ENCODE data around the gene GCK. TPM values are rescaled to one million over a fixed set of nuclear protein-coding genes. Genes with fewer than 3 reads are reported as not detected.

GCK gene
- total RNA-seq, 1 donor from 2014 or later, result not detected

DNA sequence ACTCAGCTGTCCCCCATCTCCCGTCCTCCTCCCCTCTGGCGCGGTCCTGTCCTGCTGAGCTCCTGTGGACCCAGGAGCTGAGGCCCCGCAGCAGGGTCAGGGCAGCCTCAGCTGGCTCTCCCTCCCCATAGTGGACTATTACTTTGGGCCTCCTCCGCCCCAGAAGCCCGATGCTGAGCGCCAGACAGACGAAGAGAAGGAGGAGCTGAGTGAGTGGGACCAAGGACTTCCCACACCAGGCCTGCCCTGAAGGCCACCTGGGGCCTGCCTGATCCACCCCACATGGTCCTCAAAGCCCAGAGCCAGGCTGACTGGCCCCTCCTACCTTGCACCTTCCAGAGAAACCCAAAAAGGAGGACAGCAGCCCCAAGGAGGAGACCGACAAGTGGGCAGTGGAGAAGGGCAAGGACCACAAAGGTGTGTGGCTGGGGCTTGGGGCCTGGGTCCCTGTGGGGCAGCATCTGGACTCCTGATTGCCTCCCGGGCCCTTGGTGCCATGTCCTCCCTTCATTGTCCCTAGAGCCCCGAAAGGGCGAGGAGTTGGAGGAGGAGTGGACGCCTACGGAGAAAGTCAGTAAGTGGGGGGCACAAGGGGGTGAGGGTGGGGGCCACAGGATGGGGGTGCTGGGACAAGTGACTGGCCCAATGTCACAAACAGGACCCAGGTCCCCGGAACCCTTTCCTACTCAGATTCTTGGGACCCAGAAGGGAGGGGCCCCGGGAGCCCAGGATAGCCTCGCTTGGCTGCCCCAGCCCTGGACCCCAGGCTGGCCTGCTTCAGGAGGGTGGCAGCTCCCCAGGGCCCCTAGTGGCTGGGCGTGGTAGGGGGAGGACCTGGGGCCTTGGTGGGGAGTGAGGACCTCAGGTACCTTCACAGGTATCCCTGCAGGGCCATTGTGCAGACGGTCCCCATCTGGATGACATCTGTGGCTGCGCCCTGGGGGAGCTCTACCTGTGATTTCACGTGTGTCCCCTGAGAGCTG lies 80.2 kb downstream of the GCK start:
- Mint-ChIP-seq H3K9me3 (ENCODE audit: unreplicated experiment) (no peaks in the 10 kb centered on the region), H3K36me3 (ENCODE audit: low read depth, unreplicated experiment) (peaks cover 12% of the 10 kb centered on the region), H3K27ac (ENCODE audit: unreplicated experiment) (no peak overlapping the region), H3K4me1 (ENCODE audit: unreplicated experiment) (peaks cover 9% of the 10 kb centered on the region), H3K4me3 (ENCODE audit: unreplicated experiment) (no peak overlapping the region), H3K27me3 (ENCODE audit: unreplicated experiment) (peaks cover 12% of the 10 kb centered on the region)
- no peak for TF ChIP-seq CTCF (IDR thresholded peaks at IDR 0.05; ENCODE audit: unreplicated experiment)
- DNase-seq (ENCODE audit: low spot score), result no peak

DNA sequence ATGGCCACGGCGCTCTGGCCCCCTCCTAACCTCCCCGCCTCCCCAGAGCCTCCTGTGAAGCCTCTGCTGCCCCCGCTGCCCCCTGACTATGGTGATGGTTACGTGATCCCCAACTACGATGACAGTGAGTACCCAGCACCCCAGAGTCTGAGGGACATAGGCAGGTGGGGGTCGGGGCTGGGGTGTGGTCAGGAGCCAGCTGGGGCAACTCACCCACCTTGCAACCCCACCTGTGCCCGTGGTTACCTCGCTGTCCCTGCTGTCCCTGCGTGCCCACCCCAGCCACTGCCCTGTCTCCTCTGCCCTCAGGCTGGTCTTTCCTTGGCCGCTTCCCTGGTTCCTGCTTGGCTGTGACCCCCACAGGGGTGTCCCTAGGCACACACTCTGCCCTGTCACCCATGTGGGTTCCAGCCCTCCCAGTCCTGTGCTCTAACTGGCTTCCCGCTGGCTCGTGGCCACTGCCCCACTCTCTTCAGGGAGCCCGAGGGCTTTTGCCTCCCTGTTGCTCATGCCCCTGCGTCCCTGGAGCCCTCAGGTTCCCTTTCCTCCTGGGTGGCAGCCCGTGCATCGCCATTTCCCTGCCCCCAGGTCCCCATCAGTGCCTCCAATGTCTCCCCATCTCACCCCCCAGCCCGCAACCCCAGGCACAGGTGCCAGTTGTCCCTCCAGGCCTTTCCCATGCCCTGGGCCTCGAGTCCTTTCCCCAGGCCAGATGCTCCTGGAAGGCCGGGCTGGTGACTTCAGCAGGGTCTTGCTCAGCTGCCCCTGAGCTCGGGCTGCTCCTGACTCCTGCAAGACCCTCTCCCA lies 81.1 kb downstream of the GCK start:
- H3K4me3 Mint-ChIP-seq (ENCODE audit: unreplicated experiment), result no peak overlapping the region
- no peak for DNase-seq (ENCODE audit: low spot score)
- TF ChIP-seq CTCF (IDR thresholded peaks at IDR 0.05; ENCODE audit: unreplicated experiment), result no peak
- peaks cover 14% of the 10 kb centered on the region for H3K27me3 Mint-ChIP-seq (ENCODE audit: unreplicated experiment)
- no peaks in the 10 kb centered on the region for H3K9me3 Mint-ChIP-seq (ENCODE audit: unreplicated experiment)
- peaks cover 13% of the 10 kb centered on the region for H3K4me1 Mint-ChIP-seq (ENCODE audit: unreplicated experiment)
- no peak overlapping the region for H3K27ac Mint-ChIP-seq (ENCODE audit: unreplicated experiment)
- peaks cover 7% of the 10 kb centered on the region for H3K36me3 Mint-ChIP-seq (ENCODE audit: low read depth, unreplicated experiment)

DNA sequence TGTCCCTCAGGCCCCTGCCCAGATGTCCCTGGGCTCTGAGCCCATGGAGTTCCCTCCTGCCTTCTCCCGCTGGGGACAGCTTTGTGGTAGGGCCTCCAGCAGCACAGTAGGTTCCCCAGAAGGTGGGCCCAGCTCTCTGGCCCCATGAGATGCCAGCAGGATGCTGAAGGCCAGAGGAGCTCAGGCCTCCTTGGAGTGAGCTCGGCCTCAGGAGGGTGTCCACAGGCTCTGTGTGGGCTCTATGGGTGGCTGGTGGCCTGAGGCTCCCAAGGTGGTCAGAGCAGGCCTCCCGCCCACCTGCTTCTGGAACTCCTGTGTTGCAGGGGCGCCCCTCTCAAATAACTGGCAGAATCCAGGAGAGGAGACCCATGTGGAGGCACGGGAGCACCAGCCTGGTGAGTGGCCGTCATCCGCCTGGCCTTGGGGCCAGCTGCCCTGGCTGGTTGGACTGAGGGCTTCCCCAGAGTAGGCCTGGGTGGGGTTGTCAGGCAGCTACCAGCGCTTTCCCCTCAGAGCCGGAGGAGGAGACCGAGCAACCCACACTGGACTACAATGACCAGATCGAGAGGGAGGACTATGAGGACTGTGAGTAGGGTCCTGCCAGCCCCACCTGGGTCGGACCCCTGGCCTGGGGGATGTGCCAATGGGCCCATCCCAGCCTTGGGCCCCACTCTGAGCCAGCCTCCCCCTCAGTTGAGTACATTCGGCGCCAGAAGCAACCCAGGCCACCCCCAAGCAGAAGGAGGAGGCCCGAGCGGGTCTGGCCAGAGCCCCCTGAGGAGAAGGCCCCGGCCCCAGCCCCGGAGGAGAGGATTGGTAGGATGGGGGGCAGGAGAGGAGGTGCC lies 81.9 kb downstream of the GCK start:
- no peak for DNase-seq (ENCODE audit: low spot score)
- no peak overlapping the region for H3K27ac Mint-ChIP-seq (ENCODE audit: unreplicated experiment)

More for the DNA sequence above, 81.9 kb downstream of the GCK start:
- Mint-ChIP-seq H3K9me3 (ENCODE audit: unreplicated experiment) (no peaks in the 10 kb centered on the region), H3K4me3 (ENCODE audit: unreplicated experiment) (no peak overlapping the region), H3K4me1 (ENCODE audit: unreplicated experiment) (peaks cover 13% of the 10 kb centered on the region), H3K27me3 (ENCODE audit: unreplicated experiment) (peaks cover 18% of the 10 kb centered on the region), H3K36me3 (ENCODE audit: low read depth, unreplicated experiment) (peaks cover 7% of the 10 kb centered on the region)
- TF ChIP-seq CTCF (IDR thresholded peaks at IDR 0.05; ENCODE audit: unreplicated experiment), result no peak

All from endothelial cell (in vitro differentiated cells).